Chondrocyte (in vitro differentiated cells): ENCODE measurements around the gene GINS1. TPM values are rescaled to one million over a fixed set of nuclear protein-coding genes. Genes with fewer than 3 reads are reported as not detected.

ENCODE experiments used
- DNase-seq: peaks from one replicate; pipeline ENCODE4 v3.0.0; 2021; ENCODE audit warnings: mixed read lengths, low spot score
- H3K27ac Mint-ChIP-seq: one replicate; pipeline ENCODE4 v1.8.0; 2021; ENCODE audit warnings: mild to moderate bottlenecking, moderate library complexity, mixed read lengths; ENCODE audit not compliant: unreplicated experiment
- H3K27me3 Mint-ChIP-seq: 2 replicates; pipeline ENCODE4 v1.8.0; 2021; ENCODE audit warnings: low read depth, mixed read lengths
- H3K36me3 Mint-ChIP-seq: 2 replicates; pipeline ENCODE4 v1.8.0; 2021; ENCODE audit warnings: low read depth, mixed read lengths
- H3K4me1 Mint-ChIP-seq: 2 replicates; pipeline ENCODE4 v1.8.0; 2021; ENCODE audit warnings: low read depth, mild to moderate bottlenecking, mixed read lengths
- H3K4me3 Mint-ChIP-seq: one replicate; pipeline ENCODE4 v1.8.0; 2021; ENCODE audit warnings: mild to moderate bottlenecking, moderate library complexity, mixed read lengths; ENCODE audit not compliant: unreplicated experiment
- H3K9me3 Mint-ChIP-seq: 2 replicates; pipeline ENCODE4 v1.8.0; 2021; ENCODE audit warnings: low read depth, mixed read lengths
- total RNA-seq: library from RNA; stranded (reverse); gene quantifications from 3 replicates; pipeline ENCODE4 v1.2.1, GENCODE V29; 2021
- TF ChIP-seq, protein P1 (sequence below): fragments of 200-600 bp; sonication (generic); IDR thresholded peaks from 2 replicates; pipeline ENCODE4 v1.5.0; 2021; ENCODE audit warnings: antibody characterized with exemption, mild to moderate bottlenecking, moderate library complexity

Gene GINS1
- total RNA-seq, 1 donor from 2014 or later, result 3.5 TPM

DNA sequence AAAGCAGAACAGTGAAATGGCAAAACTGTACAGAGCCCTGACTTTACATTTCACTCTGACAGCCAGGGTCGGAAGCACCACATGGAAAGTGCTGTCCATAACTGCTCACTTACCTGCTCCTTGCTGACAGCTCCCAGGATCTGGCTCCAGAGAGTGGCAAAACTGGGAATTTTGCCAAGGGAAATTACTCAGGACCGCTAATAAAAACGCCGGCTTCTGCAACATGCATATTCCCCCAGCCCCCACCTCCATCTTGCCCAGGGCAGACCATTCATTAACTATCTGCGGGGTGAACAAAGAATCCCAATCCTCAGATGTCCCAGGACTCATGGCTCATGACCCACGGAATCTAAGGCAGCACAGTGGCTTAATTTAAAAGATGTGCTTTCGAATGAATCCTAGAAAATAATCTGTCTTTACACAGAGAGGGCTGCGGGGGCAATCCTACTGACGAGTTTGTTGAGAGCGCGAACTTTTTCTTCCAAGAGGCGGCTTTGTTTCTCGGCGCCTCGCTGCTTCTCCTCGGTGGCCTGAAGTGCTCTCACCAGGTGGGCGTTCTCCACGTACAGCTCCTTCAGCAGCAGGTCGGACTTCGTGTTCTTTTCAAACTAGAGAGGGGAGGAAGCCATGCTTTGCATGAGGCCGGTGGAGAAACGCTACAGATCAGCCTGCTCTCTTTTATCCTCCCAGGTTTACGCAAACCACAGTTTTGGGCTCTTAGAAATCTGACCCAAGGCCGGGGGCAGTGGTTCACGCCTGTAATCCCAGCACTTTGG lies 45.8 kb downstream of the GINS1 start:
- Mint-ChIP-seq H3K9me3 (peaks cover 5% of the 10 kb centered on the region), H3K4me1 (peaks cover 5% of the 10 kb centered on the region), H3K27me3 (no peaks in the 10 kb centered on the region), H3K36me3 (peaks cover 35% of the 10 kb centered on the region), H3K4me3 (no peak overlapping the region), H3K27ac (no peak overlapping the region)
- peak; percentile 37 for DNase-seq
- TF ChIP-seq, protein P1, sequence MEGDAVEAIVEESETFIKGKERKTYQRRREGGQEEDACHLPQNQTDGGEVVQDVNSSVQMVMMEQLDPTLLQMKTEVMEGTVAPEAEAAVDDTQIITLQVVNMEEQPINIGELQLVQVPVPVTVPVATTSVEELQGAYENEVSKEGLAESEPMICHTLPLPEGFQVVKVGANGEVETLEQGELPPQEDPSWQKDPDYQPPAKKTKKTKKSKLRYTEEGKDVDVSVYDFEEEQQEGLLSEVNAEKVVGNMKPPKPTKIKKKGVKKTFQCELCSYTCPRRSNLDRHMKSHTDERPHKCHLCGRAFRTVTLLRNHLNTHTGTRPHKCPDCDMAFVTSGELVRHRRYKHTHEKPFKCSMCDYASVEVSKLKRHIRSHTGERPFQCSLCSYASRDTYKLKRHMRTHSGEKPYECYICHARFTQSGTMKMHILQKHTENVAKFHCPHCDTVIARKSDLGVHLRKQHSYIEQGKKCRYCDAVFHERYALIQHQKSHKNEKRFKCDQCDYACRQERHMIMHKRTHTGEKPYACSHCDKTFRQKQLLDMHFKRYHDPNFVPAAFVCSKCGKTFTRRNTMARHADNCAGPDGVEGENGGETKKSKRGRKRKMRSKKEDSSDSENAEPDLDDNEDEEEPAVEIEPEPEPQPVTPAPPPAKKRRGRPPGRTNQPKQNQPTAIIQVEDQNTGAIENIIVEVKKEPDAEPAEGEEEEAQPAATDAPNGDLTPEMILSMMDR, result no peak

DNA sequence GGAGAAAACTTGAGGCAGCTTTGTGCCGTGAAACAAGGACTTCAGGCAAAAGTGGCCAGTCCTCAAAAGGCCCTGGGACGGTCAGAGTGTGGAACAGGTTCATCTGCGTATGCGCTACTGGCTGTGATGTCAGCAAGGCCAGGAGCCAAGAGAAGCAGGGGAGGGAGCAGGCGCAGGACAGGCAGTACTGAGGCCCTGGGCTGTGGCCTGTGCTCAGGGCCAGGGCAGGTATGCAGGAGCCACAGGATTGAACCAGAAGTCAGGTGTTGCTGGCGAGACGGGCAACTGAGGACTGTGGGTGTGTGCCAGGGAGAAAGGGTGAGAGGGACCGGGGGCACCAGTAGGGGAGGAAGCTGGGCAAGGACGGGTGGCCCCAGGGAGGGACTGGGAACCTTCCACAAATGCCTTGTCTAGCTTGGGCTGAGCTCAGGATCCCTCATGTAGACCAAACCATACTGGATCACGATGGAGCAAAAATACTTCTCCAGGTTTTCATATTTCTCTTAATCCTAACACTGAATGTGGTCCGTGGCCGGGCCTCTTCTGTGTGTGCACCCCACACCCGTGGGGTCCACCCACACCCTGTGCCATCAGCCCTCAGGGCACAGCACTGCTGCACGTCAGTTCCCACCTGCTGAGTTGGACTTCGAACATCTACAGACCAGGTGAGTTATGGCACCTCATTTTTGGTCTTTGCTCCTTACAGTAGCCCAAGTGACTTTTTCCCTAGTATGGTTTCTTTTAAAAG lies 46.9 kb downstream of the GINS1 start:
- Mint-ChIP-seq H3K9me3 (no peaks in the 10 kb centered on the region), H3K36me3 (peaks cover 29% of the 10 kb centered on the region), H3K4me1 (peaks cover 5% of the 10 kb centered on the region), H3K4me3 (no peak overlapping the region), H3K27me3 (no peaks in the 10 kb centered on the region), H3K27ac (no peak overlapping the region)
- peak; percentile 68 for DNase-seq
- TF ChIP-seq, protein P1, result no peak

DNA sequence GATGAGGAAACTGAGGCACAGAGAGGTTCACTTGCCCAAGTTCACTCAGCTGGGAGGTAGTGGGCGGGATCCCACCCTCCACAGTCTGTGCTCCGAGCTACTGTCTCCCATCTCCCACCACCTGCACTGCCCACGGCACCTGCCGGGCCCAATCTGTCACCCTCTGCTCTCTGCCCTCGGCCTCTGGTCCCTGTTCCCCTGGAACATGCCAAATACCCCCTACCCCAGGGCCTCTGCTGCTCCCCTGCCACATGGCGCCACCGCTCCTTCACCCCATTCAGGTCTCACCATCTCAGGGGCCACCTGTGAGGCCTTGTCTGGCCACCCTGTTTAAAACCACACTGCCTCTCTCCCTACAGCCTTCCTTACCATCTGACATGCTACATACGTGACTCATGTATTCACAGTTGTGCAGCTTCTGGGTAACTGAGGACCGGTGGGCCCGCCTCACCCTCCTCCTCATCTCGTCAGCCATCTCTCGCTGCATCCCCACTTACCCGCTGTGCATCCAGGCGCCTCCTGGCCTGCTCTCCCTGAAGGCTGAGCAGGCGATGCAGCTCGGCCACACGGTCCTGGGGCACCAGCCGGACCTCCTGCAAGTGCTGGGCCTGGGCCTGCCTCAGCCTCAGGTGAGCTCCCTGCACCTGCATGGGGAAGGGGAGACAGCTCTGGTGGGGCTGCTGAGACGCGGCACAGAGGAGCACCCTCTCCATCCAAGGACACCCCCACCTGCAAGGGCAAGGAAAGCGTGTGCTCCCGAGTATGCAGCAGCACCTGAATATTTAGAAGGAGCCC lies 50.6 kb downstream of the GINS1 start:
- H3K4me3 Mint-ChIP-seq, result no peak overlapping the region
- H3K27me3 Mint-ChIP-seq, result no peaks in the 10 kb centered on the region
- peak; percentile 79 for DNase-seq
- H3K9me3 Mint-ChIP-seq, result no peaks in the 10 kb centered on the region
- H3K4me1 Mint-ChIP-seq, result peaks cover 4% of the 10 kb centered on the region
- H3K27ac Mint-ChIP-seq, result no peak overlapping the region
- H3K36me3 Mint-ChIP-seq, result peaks cover 29% of the 10 kb centered on the region
- TF ChIP-seq, protein P1, result no peak

DNA sequence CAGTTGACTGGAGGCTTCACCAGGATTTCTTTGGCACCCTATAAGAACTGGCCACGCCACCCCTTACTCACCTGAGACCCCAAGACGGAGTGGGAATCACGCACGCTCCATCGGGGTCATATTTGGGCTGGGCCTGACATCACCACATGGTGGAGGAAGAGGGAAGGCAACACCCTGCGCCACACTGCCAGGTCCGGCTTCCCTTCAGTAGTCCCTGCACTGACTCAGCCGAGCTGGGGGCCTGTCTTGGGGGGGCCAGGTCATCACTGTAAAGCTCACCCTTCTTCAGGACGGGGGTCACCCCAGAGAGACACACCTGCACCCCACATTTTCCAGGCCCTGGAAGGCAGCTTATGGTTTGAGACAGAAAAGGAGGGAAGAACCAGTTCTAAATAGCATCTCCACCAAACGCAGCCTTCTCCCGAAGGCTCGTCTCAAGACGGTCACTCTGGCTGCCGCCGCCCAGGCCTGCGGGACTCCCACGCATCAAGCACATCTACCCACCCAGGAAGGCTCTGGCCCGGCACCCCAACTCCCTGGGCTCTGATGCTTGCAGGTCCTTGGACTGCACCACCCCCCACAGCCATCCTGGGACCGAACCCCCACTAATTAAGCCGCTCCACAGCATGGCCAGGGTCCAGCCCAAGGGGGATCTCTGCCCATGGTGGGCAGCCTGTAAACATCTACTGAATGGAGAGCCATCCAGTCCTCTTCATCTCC lies 51.8 kb downstream of the GINS1 start:
- no peak overlapping the region for H3K4me3 Mint-ChIP-seq
- H3K36me3 Mint-ChIP-seq, result peaks cover 23% of the 10 kb centered on the region
- DNase-seq, result peak; percentile 81
- TF ChIP-seq, protein P1, result no peak
- no peaks in the 10 kb centered on the region for H3K27me3 Mint-ChIP-seq
- H3K9me3 Mint-ChIP-seq, result no peaks in the 10 kb centered on the region
- H3K27ac Mint-ChIP-seq, result no peak overlapping the region
- H3K4me1 Mint-ChIP-seq, result no peaks in the 10 kb centered on the region
